ENCODE measurements around the gene CTSZ. TPM values are rescaled to one million over a fixed set of nuclear protein-coding genes. Genes with fewer than 3 reads are reported as not detected.

Gene CTSZ
- total RNA-seq, 1 experiment from 2014 or later = 113 TPM

- intact Hi-C loops (cut with micrococcal nuclease; ENCODE audit: unreplicated experiment) (loop anchor here (10.0 kb wide), 1 partner anchor 88 kb away; no protein-coding TSS in a partner anchor), in situ Hi-C loops (cut with HindIII; ENCODE audit: low pct_unique_long_range_greater_than_20kb, low sequenced_read_pairs) (no loop called here)
- ATAC-seq = no peak
- Histone ChIP-seq H3K27me3 (ENCODE audit: control insufficient read depth, insufficient read depth, low read length) (no peaks in the 10 kb centered on the region), H3K4me3 (ENCODE audit: low read depth in 2 of 2, low read length in 2 of 2) (peak overlapping the region; percentile 88 to 96), H3K4me1 (ENCODE audit: control insufficient read depth, insufficient read depth, low read length) (peaks cover 10% of the 10 kb centered on the region; the same call in 1 of the 2 replicates), H3K36me3 (ENCODE audit: control insufficient read depth, insufficient read depth, low read length) (peaks cover 6% of the 10 kb centered on the region), H3K27ac (ENCODE audit: low read length) (peak overlapping the region; percentile 91), H3K9me3 (ENCODE audit: control insufficient read depth, insufficient read depth, low read depth, low read length) (no peaks in the 10 kb centered on the region)
- ChIA-PET CTCF (no interaction called here), POLR2A (interaction anchor here (0.7 kb wide), 3 partner anchors 10 to 289 kb away, joined by 3 to 5 read pairs (median 4); no protein-coding TSS in a partner anchor)
- DNase-seq (ENCODE audit: low read depth, low spot score) = no peak
- no peak for TF ChIP-seq TCF7L2 (IDR thresholded peaks at IDR 0.05; ENCODE audit: low read depth, low read length)
- TF ChIP-seq SIN3A (IDR thresholded peaks at IDR 0.05; ENCODE audit: borderline replicate concordance, insufficient read depth, low read depth, low read length) = no peak
- TF ChIP-seq REST (IDR thresholded peaks at IDR 0.05; ENCODE audit: insufficient read depth in 1 of 2, low read depth in 2 of 2, low read length in 1 of 2) = no peak
- no peak for TF ChIP-seq POLR2AphosphoS5 (IDR thresholded peaks at IDR 0.05; ENCODE audit: low read depth, low read length)
- BruUV-seq (replicated peaks) = TSS peak; percentile 66
Measured at GRCh38 chr20:58982406-58983114, 24.5 kb downstream of the CTSZ start.

- TF ChIP-seq CTCF (IDR thresholded peaks at IDR 0.05) (no peak), REST (IDR thresholded peaks at IDR 0.05; ENCODE audit: insufficient read depth in 1 of 2, low read depth in 2 of 2, low read length in 1 of 2) (no peak), POLR2AphosphoS5 (IDR thresholded peaks at IDR 0.05; ENCODE audit: low read depth, low read length) (no peak), SIN3A (IDR thresholded peaks at IDR 0.05; ENCODE audit: borderline replicate concordance, insufficient read depth, low read depth, low read length) (no peak)
- H3K36me3 ChIP-seq (ENCODE audit: control insufficient read depth, insufficient read depth, low read length) = peaks cover 3% of the 10 kb centered on the region; the same call in 1 of the 2 replicates
- peak overlapping the region; percentile 88 to 96 for H3K4me3 ChIP-seq (ENCODE audit: low read depth in 2 of 2, low read length in 2 of 2)
- no TSS peak for BruUV-seq (replicated peaks)
- no peaks in the 10 kb centered on the region for H3K27me3 ChIP-seq (ENCODE audit: control insufficient read depth, insufficient read depth, low read length)
- intact Hi-C loops (cut with micrococcal nuclease; ENCODE audit: unreplicated experiment) (loop anchor here (10.0 kb wide), 1 partner anchor 87 kb away; no protein-coding TSS in a partner anchor), in situ Hi-C loops (cut with HindIII; ENCODE audit: low pct_unique_long_range_greater_than_20kb, low sequenced_read_pairs) (no loop called here)
- peaks cover 10% of the 10 kb centered on the region; the same call in 1 of the 2 replicates for H3K4me1 ChIP-seq (ENCODE audit: control insufficient read depth, insufficient read depth, low read length)
- ChIA-PET CTCF (no interaction called here), POLR2A (interaction anchor here (0.7 kb wide), 1 partner anchor 11 kb away, joined by 5 read pairs; no protein-coding TSS in a partner anchor)
- H3K9me3 ChIP-seq (ENCODE audit: control insufficient read depth, insufficient read depth, low read depth, low read length) = no peaks in the 10 kb centered on the region
- DNase-seq (ENCODE audit: low read depth, low spot score) (no peak), ATAC-seq (0 out of 2 replicates have a peak, but pooled peaks have one; percentile 33)
- peak overlapping the region; percentile 91 for H3K27ac ChIP-seq (ENCODE audit: low read length)
Measured at GRCh38 chr20:58981628-58982364, 25.3 kb downstream of the CTSZ start.

Measured in Panc1 (cell line).